Endodermal cell (in vitro differentiated cells): ENCODE data around the gene IP6K1. TPM values are rescaled to one million over a fixed set of nuclear protein-coding genes. Genes with fewer than 3 reads are reported as not detected.
"Not testable (repeated sequence)": the region's sequence is repeated elsewhere in the genome, so short reads cannot be mapped to it uniquely, and the experiment has no call there.

Source experiments
- DNase-seq: peaks from one replicate; pipeline ENCODE4 v3.0.0-alpha.2; 2017
- H3K27ac ChIP-seq: 2 replicates; pipeline ENCODE4 v1.5.1; 2013; ENCODE audit warnings: mild to moderate bottlenecking, low read depth, low read length, moderate library complexity
- H3K27me3 ChIP-seq: 2 replicates; pipeline ENCODE4 v1.6.1; 2013; ENCODE audit warnings: mild to moderate bottlenecking, low read length, moderate library complexity; ENCODE audit not compliant: insufficient read depth, control insufficient read depth, poor library complexity, severe bottlenecking
- H3K36me3 ChIP-seq: 2 replicates; pipeline ENCODE4 v1.7.0; 2013; ENCODE audit warnings: mild to moderate bottlenecking, low read length, moderate library complexity; ENCODE audit not compliant: control insufficient read depth, insufficient read depth
- H3K4me1 ChIP-seq: one replicate; pipeline ENCODE4 v1.7.0; 2013; ENCODE audit warnings: low read length; ENCODE audit not compliant: control insufficient read depth, insufficient read depth
- H3K4me3 ChIP-seq: 2 replicates; pipeline ENCODE4 v1.5.1; 2013; ENCODE audit warnings: mild to moderate bottlenecking, low read length, moderate library complexity
- H3K9ac ChIP-seq: 2 replicates; pipeline ENCODE4 v1.6.1; 2013; ENCODE audit warnings: mild to moderate bottlenecking, low read length, moderate library complexity; ENCODE audit not compliant: poor library complexity, severe bottlenecking; ENCODE audit errors: extremely low read depth
- H3K9me3 ChIP-seq: 2 replicates; pipeline ENCODE4 v1.6.1; 2013; ENCODE audit warnings: mild to moderate bottlenecking, low read length, moderate library complexity; ENCODE audit not compliant: control insufficient read depth
- H3K27ac Mint-ChIP-seq: 2 replicates; pipeline ENCODE4 v1.8.0; 2020; ENCODE audit warnings: mixed read lengths
- H3K27me3 Mint-ChIP-seq: 2 replicates; pipeline ENCODE4 v1.8.0; 2021; ENCODE audit warnings: mild to moderate bottlenecking, mixed read lengths; ENCODE audit not compliant: insufficient read depth
- H3K36me3 Mint-ChIP-seq: 2 replicates; pipeline ENCODE4 v1.8.0; 2020; ENCODE audit warnings: low read depth, mixed read lengths
- H3K4me1 Mint-ChIP-seq: 2 replicates; pipeline ENCODE4 v1.8.0; 2020; ENCODE audit warnings: mixed read lengths
- H3K4me3 Mint-ChIP-seq: 2 replicates; pipeline ENCODE4 v1.8.0; 2020; ENCODE audit warnings: mild to moderate bottlenecking, moderate library complexity, mixed read lengths
- H3K9me3 Mint-ChIP-seq: 2 replicates; pipeline ENCODE4 v1.8.0; 2020; ENCODE audit warnings: mild to moderate bottlenecking, mixed read lengths
- WGBS, 2 experiments: methylation state at CpG; one replicate each; pipeline versions ENCODE4 v1.1.5 to v1.1.7; 2013; ENCODE audit warnings: missing lambda C conversion rate in 2 of 2, mixed read lengths in 1 of 2; ENCODE audit not compliant: insufficient coverage in 1 of 2, insufficient read length in 1 of 2; 5-methylcytosine and 5-hydroxymethylcytosine counted together
- total RNA-seq, 2 donors: library from RNA; stranded (reverse); fragmentation: NEBNext Ultra II Directional in 1 of 2; extraction: Animal tissue kit (Norgen Biotek cat#: 25700) in 1 of 2; gene quantifications; 2 replicates in 1 of 2; 3 replicates in 1 of 2; pipeline ENCODE4 v1.2.1, GENCODE V29; 2021
- TF ChIP-seq, protein P1 (sequence below): fragments of 200-600 bp; sonication (generic); conservative IDR thresholded peaks from 2 replicates; pipeline ENCODE4 v1.5.0; 2021; ENCODE audit warnings: antibody characterized with exemption, mild to moderate bottlenecking

IP6K1 gene
- total RNA-seq, 2 donors from 2014 or later, result 45.8 to 49.8 TPM

DNA sequence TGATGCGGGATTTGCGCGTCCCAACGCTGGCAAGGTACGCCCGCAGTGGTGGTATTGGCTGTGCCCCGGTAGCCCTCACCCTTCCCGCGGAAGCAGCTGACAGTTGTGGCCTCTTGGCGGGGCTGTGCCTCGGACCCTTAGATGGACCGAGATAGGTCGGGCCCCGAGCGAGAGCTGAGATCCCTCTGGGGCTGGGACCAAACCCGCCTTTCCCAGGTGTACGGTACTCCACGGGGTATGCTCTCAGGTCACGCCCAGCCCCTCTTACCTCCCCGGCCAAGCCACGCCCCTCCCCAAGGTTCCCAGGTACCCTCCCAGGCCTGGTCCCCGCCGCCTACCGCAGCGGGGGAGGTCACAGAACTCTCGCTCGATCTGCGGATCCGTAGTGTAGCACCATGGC is 100.0 kb downstream of the IP6K1 start:
- H3K36me3 Mint-ChIP-seq, result peaks cover 22% of the 10 kb centered on the region
- 0 to 3% methylated on average over 6 to 19 of the region's 29 CpGs for WGBS, 2 experiments
- Histone ChIP-seq H3K36me3 (peaks cover 25% of the 10 kb centered on the region), H3K4me3 (peak overlapping the region; percentile 69)
- peak overlapping the region; percentile 91 for H3K27ac Mint-ChIP-seq
- not testable (repeated sequence) for H3K4me1 ChIP-seq, H3K27ac ChIP-seq, H3K27me3 Mint-ChIP-seq, H3K9me3 Mint-ChIP-seq, H3K9ac ChIP-seq, H3K27me3 ChIP-seq, H3K9me3 ChIP-seq
- TF ChIP-seq, protein P1, sequence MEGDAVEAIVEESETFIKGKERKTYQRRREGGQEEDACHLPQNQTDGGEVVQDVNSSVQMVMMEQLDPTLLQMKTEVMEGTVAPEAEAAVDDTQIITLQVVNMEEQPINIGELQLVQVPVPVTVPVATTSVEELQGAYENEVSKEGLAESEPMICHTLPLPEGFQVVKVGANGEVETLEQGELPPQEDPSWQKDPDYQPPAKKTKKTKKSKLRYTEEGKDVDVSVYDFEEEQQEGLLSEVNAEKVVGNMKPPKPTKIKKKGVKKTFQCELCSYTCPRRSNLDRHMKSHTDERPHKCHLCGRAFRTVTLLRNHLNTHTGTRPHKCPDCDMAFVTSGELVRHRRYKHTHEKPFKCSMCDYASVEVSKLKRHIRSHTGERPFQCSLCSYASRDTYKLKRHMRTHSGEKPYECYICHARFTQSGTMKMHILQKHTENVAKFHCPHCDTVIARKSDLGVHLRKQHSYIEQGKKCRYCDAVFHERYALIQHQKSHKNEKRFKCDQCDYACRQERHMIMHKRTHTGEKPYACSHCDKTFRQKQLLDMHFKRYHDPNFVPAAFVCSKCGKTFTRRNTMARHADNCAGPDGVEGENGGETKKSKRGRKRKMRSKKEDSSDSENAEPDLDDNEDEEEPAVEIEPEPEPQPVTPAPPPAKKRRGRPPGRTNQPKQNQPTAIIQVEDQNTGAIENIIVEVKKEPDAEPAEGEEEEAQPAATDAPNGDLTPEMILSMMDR, result peak; percentile 30
- peak; percentile 96 for DNase-seq
- H3K4me3 Mint-ChIP-seq, result peak overlapping the region; percentile 65
- H3K4me1 Mint-ChIP-seq, result peaks cover 18% of the 10 kb centered on the region

DNA sequence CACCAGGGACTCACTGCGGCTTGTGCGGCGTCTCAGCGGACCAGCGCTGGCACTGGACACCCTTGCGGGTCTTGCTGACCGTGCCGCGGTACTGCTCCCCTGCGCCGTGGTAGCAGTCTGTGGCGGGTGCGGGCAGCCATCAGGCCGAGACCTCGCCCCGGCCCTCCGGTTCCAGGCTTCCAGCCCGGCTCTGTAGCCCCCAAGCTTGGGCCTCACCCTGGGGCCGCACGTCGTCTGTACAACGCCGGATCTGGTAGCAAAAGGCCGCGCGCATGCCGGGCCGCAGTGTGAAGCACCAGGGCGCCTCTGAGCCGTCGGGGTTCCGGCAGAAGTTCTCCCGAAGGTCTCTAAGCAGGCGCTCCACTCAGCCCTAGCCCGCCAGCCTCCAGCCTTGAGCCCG is 100.5 kb downstream of the IP6K1 start:
- not testable (repeated sequence) for H3K4me3 ChIP-seq, H3K27ac Mint-ChIP-seq, H3K9me3 ChIP-seq, H3K4me1 ChIP-seq, H3K27me3 ChIP-seq, H3K9me3 Mint-ChIP-seq, H3K9ac ChIP-seq, H3K27ac ChIP-seq, H3K27me3 Mint-ChIP-seq
- Mint-ChIP-seq H3K4me1 (peaks cover 18% of the 10 kb centered on the region), H3K36me3 (peaks cover 22% of the 10 kb centered on the region), H3K4me3 (peak overlapping the region; percentile 65)
- peak; percentile 66 for DNase-seq
- peaks cover 30% of the 10 kb centered on the region for H3K36me3 ChIP-seq
- 47 to 69% methylated on average over 10 to 33 of the region's 36 CpGs for WGBS, 2 experiments

DNA sequence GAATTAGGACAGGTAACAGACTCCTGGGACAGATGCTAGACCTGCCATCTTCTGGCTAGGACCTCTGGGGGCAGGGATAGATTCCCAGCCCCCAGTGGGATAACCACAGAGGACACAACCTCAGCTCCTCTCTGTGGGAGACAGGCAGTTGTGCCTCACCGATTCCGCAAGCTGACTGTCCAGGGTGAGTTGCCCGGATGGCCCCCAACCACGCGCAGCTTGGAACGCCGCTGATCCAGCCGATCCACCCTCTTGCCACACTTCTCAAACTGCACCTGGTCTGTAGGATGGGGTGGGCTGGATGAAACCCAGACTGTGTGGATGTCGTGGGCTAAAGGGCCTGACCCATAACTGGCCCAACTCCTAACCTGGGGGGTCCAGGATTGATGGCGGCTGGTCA is 101.2 kb downstream of the IP6K1 start:
- H3K27ac Mint-ChIP-seq, H3K9ac ChIP-seq, H3K27me3 Mint-ChIP-seq, H3K9me3 Mint-ChIP-seq, H3K4me1 ChIP-seq, H3K27me3 ChIP-seq, DNase-seq, H3K27ac ChIP-seq, H3K4me3 ChIP-seq, H3K9me3 ChIP-seq: not testable (repeated sequence)
- Mint-ChIP-seq H3K36me3 (peaks cover 28% of the 10 kb centered on the region), H3K4me3 (peak overlapping the region; percentile 65), H3K4me1 (peaks cover 16% of the 10 kb centered on the region)
- H3K36me3 ChIP-seq, result peaks cover 37% of the 10 kb centered on the region
- WGBS, 2 experiments, result 99 to 100% methylated on average over 1 to 10 of the region's 10 CpGs

DNA sequence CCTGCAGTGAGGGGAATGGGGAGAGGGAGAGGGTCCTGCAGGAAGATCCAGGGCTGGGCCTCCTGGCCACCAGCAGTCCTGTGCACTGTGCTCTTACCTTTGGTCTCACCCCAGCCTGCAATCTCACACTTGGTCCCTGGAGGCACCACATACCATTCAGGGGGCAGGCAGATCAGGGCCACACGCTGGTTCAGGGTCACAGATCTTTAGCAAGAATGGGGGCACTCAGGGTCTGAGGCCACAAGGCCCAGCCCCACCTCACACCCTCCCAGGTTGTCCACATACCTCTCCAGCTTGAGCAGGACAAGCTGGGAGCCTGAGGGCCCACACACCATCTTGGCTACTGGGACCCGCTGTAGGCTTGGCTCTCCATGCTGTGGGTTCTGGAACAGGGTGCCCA is 101.9 kb downstream of the IP6K1 start:
- H3K9ac ChIP-seq, H3K9me3 Mint-ChIP-seq, H3K27ac Mint-ChIP-seq, H3K4me3 Mint-ChIP-seq, H3K4me1 ChIP-seq, H3K27me3 Mint-ChIP-seq, H3K9me3 ChIP-seq, H3K27me3 ChIP-seq, H3K4me3 ChIP-seq, H3K27ac ChIP-seq: not testable (repeated sequence)
- Mint-ChIP-seq H3K36me3 (peaks cover 33% of the 10 kb centered on the region), H3K4me1 (peaks cover 12% of the 10 kb centered on the region)
- peaks cover 44% of the 10 kb centered on the region for H3K36me3 ChIP-seq
- WGBS, 2 experiments, result 87 to 100% methylated on average over 1 to 2 of the region's 2 CpGs
- TF ChIP-seq, protein P1, result peak; percentile 49
- DNase-seq, result peak; percentile 70
